ENCODE results near the gene SNX20.

DNA sequence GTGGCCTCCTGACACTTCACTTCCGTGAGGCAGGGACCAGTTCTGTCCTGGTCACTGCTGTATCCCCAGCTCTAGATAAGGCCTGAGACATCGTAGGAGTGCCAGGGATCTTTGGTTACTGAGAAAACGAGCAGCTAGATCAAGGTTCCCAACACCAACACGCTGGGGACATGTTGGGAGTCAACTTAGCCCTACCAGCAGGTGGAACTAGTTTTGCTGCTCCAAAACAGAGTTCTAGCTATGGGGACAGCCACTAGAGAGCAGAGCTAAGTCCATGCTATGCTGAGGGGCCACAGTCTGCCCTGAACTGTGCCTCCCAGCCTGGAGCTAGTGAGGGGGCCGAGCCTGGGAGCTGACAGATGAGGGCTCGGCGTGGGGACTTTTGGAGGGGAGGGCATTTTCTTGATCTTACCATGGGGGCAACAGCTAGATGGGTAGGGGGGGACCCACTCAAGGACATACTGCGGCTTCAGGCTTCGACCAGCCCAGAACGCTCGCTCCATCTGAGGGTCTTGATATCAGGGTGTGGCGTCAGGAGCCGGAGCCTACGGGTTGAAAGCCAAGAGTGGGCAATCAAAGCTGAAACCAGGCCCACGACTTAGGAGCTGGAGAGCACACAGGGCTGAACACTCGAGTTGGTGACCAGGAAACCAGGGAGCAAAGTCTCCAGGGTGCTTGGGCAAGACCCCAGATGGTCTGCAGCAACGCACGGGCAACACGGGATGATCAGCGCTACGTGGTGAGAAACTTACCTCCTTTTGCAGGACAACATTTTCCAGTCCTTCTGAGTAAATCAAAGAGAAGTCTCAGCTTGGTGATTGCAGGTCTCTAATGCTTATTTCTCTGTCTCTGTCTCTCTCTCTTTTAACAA is 13.4 kb downstream of the SNX20 start:
- TF ChIP-seq, protein P1, sequence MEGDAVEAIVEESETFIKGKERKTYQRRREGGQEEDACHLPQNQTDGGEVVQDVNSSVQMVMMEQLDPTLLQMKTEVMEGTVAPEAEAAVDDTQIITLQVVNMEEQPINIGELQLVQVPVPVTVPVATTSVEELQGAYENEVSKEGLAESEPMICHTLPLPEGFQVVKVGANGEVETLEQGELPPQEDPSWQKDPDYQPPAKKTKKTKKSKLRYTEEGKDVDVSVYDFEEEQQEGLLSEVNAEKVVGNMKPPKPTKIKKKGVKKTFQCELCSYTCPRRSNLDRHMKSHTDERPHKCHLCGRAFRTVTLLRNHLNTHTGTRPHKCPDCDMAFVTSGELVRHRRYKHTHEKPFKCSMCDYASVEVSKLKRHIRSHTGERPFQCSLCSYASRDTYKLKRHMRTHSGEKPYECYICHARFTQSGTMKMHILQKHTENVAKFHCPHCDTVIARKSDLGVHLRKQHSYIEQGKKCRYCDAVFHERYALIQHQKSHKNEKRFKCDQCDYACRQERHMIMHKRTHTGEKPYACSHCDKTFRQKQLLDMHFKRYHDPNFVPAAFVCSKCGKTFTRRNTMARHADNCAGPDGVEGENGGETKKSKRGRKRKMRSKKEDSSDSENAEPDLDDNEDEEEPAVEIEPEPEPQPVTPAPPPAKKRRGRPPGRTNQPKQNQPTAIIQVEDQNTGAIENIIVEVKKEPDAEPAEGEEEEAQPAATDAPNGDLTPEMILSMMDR (IDR thresholded peaks at IDR 0.05 in 4 of 5, conservative IDR thresholded peaks at IDR 0.05 in 1 of 5): peak in 2 of 5 experiments; percentile 25 to 30
- no peak for TF ChIP-seq POLR2A (IDR thresholded peaks at IDR 0.05)

Measured in gastrocnemius medialis (tissue), 4 donors.